Measurements from ENCODE around the gene MEF2C.

DNA sequence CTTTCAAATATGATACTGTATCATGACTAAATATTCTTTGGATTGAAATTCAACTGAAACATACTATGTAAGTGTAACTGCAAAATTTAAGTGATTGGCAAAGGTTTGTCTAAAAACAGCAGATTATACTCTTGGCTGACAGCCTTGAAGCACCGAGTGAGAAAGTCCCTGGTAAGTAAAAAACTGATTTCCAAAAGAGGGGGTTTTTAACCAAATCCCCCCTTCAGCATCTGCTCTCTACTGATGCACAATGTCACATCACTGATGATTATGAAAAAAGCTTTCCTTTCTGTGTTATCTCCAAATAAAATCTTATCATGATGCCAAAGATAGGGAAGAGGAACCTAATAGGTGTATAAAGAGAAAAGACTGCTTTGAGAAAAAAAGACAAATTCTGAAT, 141.0 kb downstream of the MEF2C start:
- TF ChIP-seq GATA2 (IDR thresholded peaks at IDR 0.05; ENCODE audit: low read depth, low read length) (no peak), GATA3 (IDR thresholded peaks at IDR 0.05; ENCODE audit: low read depth, low read length) (no peak)

Measured in SH-SY5Y (cell line).